GM12878 (cell line): Measurements from ENCODE around the gene C1orf210. TPM values are rescaled to one million over a fixed set of nuclear protein-coding genes. Genes with fewer than 3 reads are reported as not detected.

Experiments used
- ATAC-seq: fragments of 200-7000 bp; cut with Tn5 transposase; 3 replicates; pipeline ENCODE4 v1.9.1; 2020; ENCODE audit warnings: mild to moderate bottlenecking, moderate library complexity
- BruUV-seq: library from RNA; stranded (reverse); fragments of 400-500 nt; replicated peaks from 2 replicates; lab custom pipeline; 2021; lab: Mats Ljungman, UMichigan
- CTCF ChIA-PET: fragments of 300-600 bp; sonication (Branson Sonifier 250); formaldehyde crosslinking; extraction: SDS; loops from one replicate; lab custom pipeline; 2021; ENCODE audit warnings: inconsistent platforms; lab: Yijun Ruan, JAX
- POLR2A ChIA-PET: fragments of 350-600 bp; formaldehyde crosslinking; extraction: SDS; loops from one replicate; lab custom pipeline; 2021; ENCODE audit warnings: inconsistent platforms; lab: Charles Lee
- RAD21 ChIA-PET: fragments of 300-600 bp; sonication (Branson Sonifier 250); formaldehyde crosslinking; loops from one replicate; lab custom pipeline; 2023; ENCODE audit warnings: antibody characterized with exemption; ENCODE audit not compliant: unreplicated experiment; lab: Charles Lee
- SMC1A ChIA-PET: fragments of 300-600 bp; sonication (Branson Sonifier 250); formaldehyde crosslinking; loops from one replicate; lab custom pipeline; 2023; ENCODE audit not compliant: unreplicated experiment, uncharacterized antibody; lab: Charles Lee
- DNase-seq: peaks from one replicate; pipeline ENCODE4 v3.0.0-alpha.2; 2011; ENCODE audit warnings: low read depth, low spot score
- FAIRE-seq: peaks from 3 replicates; lab custom pipeline; 2011; peaks lifted over from hg19 to GRCh38; lab: Jason Lieb, UNC
- H2AFZ ChIP-seq: 2 replicates; pipeline ENCODE4 v1.6.0; 2011; ENCODE audit warnings: low read depth, low read length, control low read depth; ENCODE audit not compliant: control insufficient read depth
- H3K27ac ChIP-seq: 2 replicates; pipeline ENCODE4 v1.5.1; 2011; ENCODE audit warnings: control low read depth; ENCODE audit not compliant: control insufficient read depth, insufficient read depth
- H3K27me3 ChIP-seq, 2 experiments: replicated peaks in 1 of 2; 2 replicates each; pipeline versions ENCODE4 v1.6.0 to v1.6.1; 2011; ENCODE audit warnings: low read length in 1 of 2; ENCODE audit not compliant: control insufficient read depth in 2 of 2, insufficient read depth in 2 of 2
- H3K36me3 ChIP-seq, 2 experiments: 2 replicates each; pipeline ENCODE4 v1.5.1; 2011; ENCODE audit warnings: low read length in 1 of 2; ENCODE audit not compliant: control insufficient read depth in 2 of 2, insufficient read depth in 2 of 2
- H3K4me1 ChIP-seq: 2 replicates; pipeline ENCODE4 v1.6.1; 2011; ENCODE audit warnings: mild to moderate bottlenecking, low read length, moderate library complexity, mixed read lengths; ENCODE audit not compliant: control insufficient read depth, insufficient read depth
- H3K4me2 ChIP-seq: 2 replicates; pipeline ENCODE4 v1.6.0; 2011; ENCODE audit warnings: control low read depth; ENCODE audit not compliant: control insufficient read depth, insufficient read depth
- H3K4me3 ChIP-seq: fragments of 200-600 bp; sonication (generic); 2 replicates; pipeline ENCODE4 v1.5.1; 2016
- H3K79me2 ChIP-seq: 2 replicates; pipeline ENCODE4 v1.6.0; 2011; ENCODE audit warnings: low read length; ENCODE audit not compliant: control insufficient read depth, insufficient read depth
- H3K9ac ChIP-seq: 2 replicates; pipeline ENCODE4 v1.8.0; 2011; ENCODE audit warnings: low read length, control low read depth, mixed read lengths; ENCODE audit not compliant: control insufficient read depth, insufficient read depth
- H3K9me3 ChIP-seq: replicated peaks from 3 replicates; pipeline ENCODE4 v1.5.1; 2011; ENCODE audit warnings: mild to moderate bottlenecking, low read length; ENCODE audit not compliant: control insufficient read depth, insufficient read depth
- H4K20me1 ChIP-seq: 2 replicates; pipeline ENCODE4 v1.6.0; 2011; ENCODE audit not compliant: control insufficient read depth, insufficient read depth
- CHD4 ChIP-seq: fragments of 200-600 bp; sonication (generic); IDR thresholded peaks from 2 replicates; pipeline ENCODE4 v1.6.1; 2016; ENCODE audit warnings: mild to moderate bottlenecking
- ETV6 ChIP-seq, 2 experiments: fragments of 450-650 bp in 1 of 2; IDR thresholded peaks in 1 of 2; conservative IDR thresholded peaks in 1 of 2; 2 replicates each; pipeline ENCODE4 v1.6.1; 2014; ENCODE audit warnings: antibody characterized with exemption in 1 of 2, borderline replicate concordance in 1 of 2, low read depth in 1 of 2, mild to moderate bottlenecking in 1 of 2, moderate library complexity in 1 of 2
- FOS ChIP-seq: IDR thresholded peaks from 3 replicates; pipeline ENCODE4 v1.6.1; 2011; ENCODE audit warnings: borderline replicate concordance; ENCODE audit not compliant: insufficient read length; ENCODE audit errors: extremely low read depth
- MLLT1 ChIP-seq: fragments of 450-650 bp; IDR thresholded peaks from 2 replicates; pipeline ENCODE4 v1.6.1; 2016; ENCODE audit warnings: mild to moderate bottlenecking
- RBBP5 ChIP-seq: fragments of 200-600 bp; sonication (generic); conservative IDR thresholded peaks from 2 replicates; pipeline ENCODE4 v1.6.1; 2016
- SMARCA5 ChIP-seq: fragments of 450-650 bp; IDR thresholded peaks from 2 replicates; pipeline ENCODE4 v1.6.1; 2017; ENCODE audit warnings: mild to moderate bottlenecking
- WRNIP1 ChIP-seq: IDR thresholded peaks from 2 replicates; pipeline ENCODE4 v1.6.1; 2011; ENCODE audit warnings: low read depth, low read length, improper control_type of control experiment, borderline replicate concordance
- WGBS: methylation state at CpG from one replicate; pipeline ENCODE4 v1.1.6; 2016; ENCODE audit warnings: low lambda C conversion rate; ENCODE audit not compliant: insufficient replicate concordance, insufficient coverage; ENCODE audit errors: missing lambda C conversion rate; 5-methylcytosine and 5-hydroxymethylcytosine counted together
- in situ Hi-C: fragments of 300-500 bp; cut with MboI; formaldehyde crosslinking; loops from 9 replicates; pipeline ENCODE4 v1.14.3; 2018; ENCODE audit warnings: mixed read lengths
- intact Hi-C: fragments of 100-400 bp; cut with micrococcal nuclease; formaldehyde crosslinking; loops from one replicate; pipeline ENCODE4 v1.14.2; 2022; ENCODE audit not compliant: unreplicated experiment
- polyA plus RNA-seq, 11 experiments: library from polyadenylated mRNA; depleted of rRNA in 4 of 11; unstranded in 6 of 11; stranded (reverse) in 5 of 11; fragments of >200 nt; fragmentation: Nextera tagmentation in 4 of 11; fragmentation: Illumina TruSeq in 1 of 11; extraction: Ambion mirVana in 4 of 11; extraction: Trizol in 1 of 11; gene quantifications; 1 replicate in 1 of 11; 2 replicates in 10 of 11; pipeline versions ENCODE4 v1.2.1 to v1.2.3, GENCODE V29; 2011 to 2016; ENCODE audit warnings: inconsistent platforms in 2 of 11, missing spikeins in 2 of 11, low read depth in 1 of 11
- total RNA-seq, 4 experiments: library from RNA; depleted of rRNA in 3 of 4; stranded (reverse); fragments of >200 nt in 3 of 4; fragmentation: Illumina TruSeq in 1 of 4; extraction: Trizol in 1 of 4; gene quantifications; 2 replicates each; pipeline versions ENCODE4 v1.2.1 to v1.2.3, GENCODE V29; 2013 to 2021

C1orf210 gene
- total and polyA plus RNA-seq, 10 of the 15 experiments (the other 5 are each of a cell fraction or from before 2014, with no cell fraction given), result 0.07 TPM; not detected in 9

- FAIRE-seq, result no peak
- no peaks in the 10 kb centered on the region for H3K36me3 ChIP-seq
- ChIA-PET CTCF (interaction anchor here (0.9 to 1.0 kb wide), 2 partner anchors 10 to 19 kb away, joined by 3 to 4 read pairs; no protein-coding TSS in a partner anchor), SMC1A (interaction anchor here (0.6 kb wide), 1 partner anchor 13 kb away, joined by 3 read pairs; no protein-coding TSS in a partner anchor), RAD21 (no interaction called here), POLR2A (no interaction called here)
- H3K27me3 ChIP-seq, result no peaks in the 10 kb centered on the region; a peak in 1 of 4 replicates
- in situ Hi-C loops, result no loop called here
- TF ChIP-seq CHD4, result no peak
- TF ChIP-seq ETV6 (conservative IDR thresholded peaks at IDR 0.05 in 1 of 2, IDR thresholded peaks at IDR 0.05 in 1 of 2; ENCODE audit: borderline replicate concordance in 1 of 2, low read depth in 1 of 2), result no peak
- TF ChIP-seq SMARCA5, result no peak
- TF ChIP-seq FOS, result no peak
- no peak for TF ChIP-seq MLLT1
- TF ChIP-seq RBBP5, result no peak
- no peak for TF ChIP-seq WRNIP1
- no peaks in the 10 kb centered on the region for H3K79me2 ChIP-seq
- no TSS peak for BruUV-seq
- H3K4me3 ChIP-seq, result no peak overlapping the region
- H3K9ac ChIP-seq, result no peak overlapping the region
- ATAC-seq, result no peak
- WGBS, result 80% methylated on average over 3 of the region's 3 CpGs
- H3K4me1 ChIP-seq, result no peaks in the 10 kb centered on the region
- no peaks in the 10 kb centered on the region for H4K20me1 ChIP-seq
- no peak for DNase-seq
- no peak overlapping the region for H2AFZ ChIP-seq
- intact Hi-C loops, result no loop called here
- no peak overlapping the region for H3K4me2 ChIP-seq
- no peak overlapping the region for H3K27ac ChIP-seq
- peaks cover 9% of the 10 kb centered on the region for H3K9me3 ChIP-seq
Observed at GRCh38 chr1:43258370-43258769, 27.0 kb downstream of the C1orf210 start.
